Aorta (tissue), 5 donors: ENCODE results near the gene TBC1D22A. TPM values are rescaled to one million over a fixed set of nuclear protein-coding genes. Genes with fewer than 3 reads are reported as not detected.
A peak's percentile ranks its signal among the peaks of the same experiment; 100 is the strongest.

ENCODE experiments used
- ATAC-seq: fragments of 200-7000 bp; cut with Tn5 transposase; one replicate; pipeline ENCODE4 v1.9.1; 2022; ENCODE audit warnings: moderate library complexity; ENCODE audit not compliant: low FRiP score
- DNase-seq, 2 donors: peaks; one replicate each; pipeline ENCODE4 v3.0.0-alpha.2; 2020
- H3K27ac ChIP-seq, 2 donors: one replicate each; pipeline ENCODE4 v1.5.1; 2013; ENCODE audit warnings: low read length in 2 of 2, mild to moderate bottlenecking in 2 of 2, moderate library complexity in 2 of 2, control low read depth in 1 of 2, inconsistent platforms in 1 of 2, low read depth in 1 of 2
- H3K27me3 ChIP-seq, 2 donors: one replicate each; pipeline ENCODE4 v1.6.1; 2013; ENCODE audit warnings: control low read depth in 1 of 2, low read length in 1 of 2, mild to moderate bottlenecking in 1 of 2, moderate library complexity in 1 of 2; ENCODE audit not compliant: insufficient read depth in 2 of 2, control insufficient read depth in 1 of 2
- H3K36me3 ChIP-seq, 2 donors: one replicate each; pipeline ENCODE4 v1.6.1; 2013; ENCODE audit warnings: control low read depth in 1 of 2, low read length in 1 of 2, mild to moderate bottlenecking in 1 of 2; ENCODE audit not compliant: insufficient read depth in 2 of 2, control insufficient read depth in 1 of 2
- H3K4me1 ChIP-seq, 2 donors: one replicate each; pipeline ENCODE4 v1.6.1; 2013; ENCODE audit warnings: low read length in 2 of 2, control low read depth in 1 of 2, mild to moderate bottlenecking in 1 of 2, moderate library complexity in 1 of 2; ENCODE audit not compliant: insufficient read depth in 2 of 2, control insufficient read depth in 1 of 2
- H3K4me3 ChIP-seq, 2 donors: one replicate each; pipeline ENCODE4 v1.5.1; 2013; ENCODE audit warnings: low read length in 2 of 2, control low read depth in 1 of 2, mild to moderate bottlenecking in 1 of 2
- H3K9me3 ChIP-seq: one replicate; pipeline ENCODE4 v1.6.1; 2013; ENCODE audit warnings: mild to moderate bottlenecking, low read length; ENCODE audit not compliant: control insufficient read depth
- WGBS, 2 donors: extraction: QIAGEN DNeasy Blood & Tissue Kit; methylation state at CpG; one replicate each; pipeline ENCODE4 v1.1.7; 2013; 5-methylcytosine and 5-hydroxymethylcytosine counted together
- intact Hi-C, 2 donors: fragments of 100-400 bp; cut with DNase I; formaldehyde crosslinking; loops; one replicate each; pipeline versions ENCODE4 v1.14.2 to v1.15.0; 2022
- polyA plus RNA-seq, 2 donors: library from polyadenylated mRNA; stranded (reverse); fragments of 200-250 nt; gene quantifications; one replicate each; pipeline ENCODE4 v1.2.3, GENCODE V29; 2013
- total RNA-seq, 2 donors: library from RNA; stranded (reverse); fragmentation: NEBNext Ultra II Directional; extraction: Animal tissue kit (Norgen Biotek cat#: 25700); gene quantifications; one replicate each; pipeline ENCODE4 v1.2.1, GENCODE V29; 2021
- donor health status: healthy with polysubstance abuse.
- donor health status: Bipolar disorder and iron deficiency.
- donor health status: DM: no; HTN: no; CAD: no.
- donor health status: DM: no; HTN: no; CAD: no.
- donor health status: DM: yes; HTN: yes; CAD: no.

TBC1D22A gene
- total and polyA plus RNA-seq, 4 donors, result 10.8 to 37.1 (median 17.9) TPM

DNA sequence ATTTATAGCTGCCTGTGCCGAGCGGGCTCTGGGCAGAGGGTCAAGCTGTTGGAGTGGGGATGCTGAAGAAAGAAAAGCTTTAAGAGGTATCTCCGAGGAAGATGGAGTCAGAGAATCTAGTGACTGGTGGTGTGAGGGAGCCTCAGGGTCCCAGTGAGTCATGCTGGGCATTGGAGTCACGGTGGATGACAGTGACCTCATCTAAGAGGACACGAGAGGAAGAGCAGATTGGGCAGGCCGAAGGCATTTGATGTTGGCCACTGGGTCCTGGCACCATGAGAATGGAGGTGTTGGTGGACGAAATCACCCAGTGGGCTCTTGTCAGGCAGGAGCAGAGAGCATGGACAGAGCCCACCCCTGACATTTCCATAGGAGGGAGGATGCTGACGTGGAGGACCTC is 68.4 kb downstream of the TBC1D22A start:
- no peak overlapping the region for H3K27ac ChIP-seq
- no peaks in the 10 kb centered on the region for H3K36me3 ChIP-seq
- H3K4me3 ChIP-seq, result no peak overlapping the region
- ATAC-seq, result peak; percentile 9
- H3K4me1 ChIP-seq, result no peaks in the 10 kb centered on the region
- no peaks in the 10 kb centered on the region for H3K27me3 ChIP-seq
- H3K9me3 ChIP-seq, result no peaks in the 10 kb centered on the region
- intact Hi-C loops, result no loop called here
- WGBS, 2 donors, result 56 to 74% methylated on average over 8 of the region's 8 CpGs
- no peak for DNase-seq

GRCh38 chr22:46833228-46833627 is 70.8 kb downstream of the TBC1D22A start:
- H3K9me3 ChIP-seq, result no peaks in the 10 kb centered on the region
- H3K27ac ChIP-seq, result no peak overlapping the region
- 73 to 75% methylated on average over 6 of the region's 6 CpGs for WGBS, 2 donors

GRCh38 chr22:46834021-46834737 is 71.7 kb downstream of the TBC1D22A start:
- H3K9me3 ChIP-seq, result no peaks in the 10 kb centered on the region
- H3K4me3 ChIP-seq, result no peak overlapping the region
- DNase-seq (no peak), ATAC-seq (no peak)
- H3K4me1 ChIP-seq, result no peaks in the 10 kb centered on the region
- H3K36me3 ChIP-seq, result no peaks in the 10 kb centered on the region
- H3K27ac ChIP-seq, result no peak overlapping the region
- WGBS, 2 donors, result 92 to 98% methylated on average over 1 of the region's 1 CpG
- intact Hi-C loops, result no loop called here
- H3K27me3 ChIP-seq, result no peaks in the 10 kb centered on the region

More at GRCh38 chr22:46833228-46833627, 70.8 kb downstream of the TBC1D22A start:
- Histone ChIP-seq H3K36me3 (no peaks in the 10 kb centered on the region), H3K4me1 (no peaks in the 10 kb centered on the region), H3K27me3 (no peaks in the 10 kb centered on the region), H3K4me3 (no peak overlapping the region)
- intact Hi-C loops, result no loop called here
- ATAC-seq (no peak), DNase-seq (peak in 1 of 2 donors; percentile 67)

- WGBS, 2 donors, result 97 to 98% methylated on average over 2 of the region's 2 CpGs
- no peaks in the 10 kb centered on the region for H3K36me3 ChIP-seq
- no peaks in the 10 kb centered on the region for H3K4me1 ChIP-seq
- DNase-seq, result no peak
- intact Hi-C loops, result no loop called here
- H3K9me3 ChIP-seq, result no peaks in the 10 kb centered on the region
- H3K4me3 ChIP-seq, result no peak overlapping the region
- no peaks in the 10 kb centered on the region for H3K27me3 ChIP-seq
- no peak overlapping the region for H3K27ac ChIP-seq
- no peak for ATAC-seq
Observed at GRCh38 chr22:46835288-46835687, 72.8 kb downstream of the TBC1D22A start.

- ATAC-seq (no peak), DNase-seq (no peak)
- 99% methylated on average over 2 of the region's 2 CpGs for WGBS, 2 donors
- Histone ChIP-seq H3K4me1 (no peaks in the 10 kb centered on the region), H3K9me3 (no peaks in the 10 kb centered on the region), H3K27me3 (no peaks in the 10 kb centered on the region), H3K36me3 (no peaks in the 10 kb centered on the region), H3K27ac (no peak overlapping the region), H3K4me3 (no peak overlapping the region)
- intact Hi-C loops, result no loop called here
Observed at GRCh38 chr22:46835693-46836092, 73.2 kb downstream of the TBC1D22A start.

DNA sequence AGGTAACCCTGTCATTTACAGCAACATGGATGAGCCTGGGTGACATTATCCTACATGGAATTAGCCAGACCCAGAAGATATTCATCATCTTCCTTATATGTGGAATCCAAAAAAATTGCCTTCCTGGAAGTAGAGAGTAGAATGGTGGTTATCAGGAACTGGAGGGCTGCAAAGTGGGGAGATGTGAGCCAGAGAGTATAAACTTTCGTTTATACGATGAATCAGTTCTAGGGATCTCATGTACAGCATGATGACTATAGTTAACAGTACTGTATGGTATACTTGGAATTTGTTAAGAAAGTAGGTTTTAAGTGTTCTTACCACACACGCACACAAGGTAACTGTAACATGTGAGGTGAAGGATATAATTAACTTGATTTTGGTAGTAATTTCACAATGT is 79.1 kb downstream of the TBC1D22A start:
- no peaks in the 10 kb centered on the region for H3K27me3 ChIP-seq
- DNase-seq (no peak), ATAC-seq (no peak)
- no peak overlapping the region for H3K27ac ChIP-seq
- H3K9me3 ChIP-seq, result no peaks in the 10 kb centered on the region
- H3K36me3 ChIP-seq, result no peaks in the 10 kb centered on the region
- H3K4me3 ChIP-seq, result no peak overlapping the region
- intact Hi-C loops, result no loop called here
- 93 to 96% methylated on average over 3 of the region's 3 CpGs for WGBS, 2 donors
- no peaks in the 10 kb centered on the region for H3K4me1 ChIP-seq

GRCh38 chr22:46842606-46843005 is 80.2 kb downstream of the TBC1D22A start:
- Histone ChIP-seq H3K4me3 (no peak overlapping the region), H3K27me3 (no peaks in the 10 kb centered on the region), H3K4me1 (no peaks in the 10 kb centered on the region), H3K27ac (no peak overlapping the region), H3K36me3 (no peaks in the 10 kb centered on the region), H3K9me3 (no peaks in the 10 kb centered on the region)
- ATAC-seq, result no peak
- no peak for DNase-seq
- WGBS, 2 donors, result 89 to 91% methylated on average over 11 of the region's 11 CpGs
- intact Hi-C loops, result no loop called here

- Histone ChIP-seq H3K27me3 (no peaks in the 10 kb centered on the region), H3K27ac (no peak overlapping the region), H3K9me3 (no peaks in the 10 kb centered on the region), H3K4me3 (no peak overlapping the region), H3K4me1 (no peaks in the 10 kb centered on the region), H3K36me3 (no peaks in the 10 kb centered on the region)
- DNase-seq, result no peak
- ATAC-seq, result no peak
- intact Hi-C loops, result no loop called here
- WGBS, 2 donors, result 68 to 79% methylated on average over 10 of the region's 10 CpGs
Observed at GRCh38 chr22:46843821-46844255, 81.4 kb downstream of the TBC1D22A start.

- 84 to 85% methylated on average over 11 of the region's 11 CpGs for WGBS, 2 donors
- H3K36me3 ChIP-seq, result no peaks in the 10 kb centered on the region
- no peaks in the 10 kb centered on the region for H3K4me1 ChIP-seq
- intact Hi-C loops, result no loop called here
- no peaks in the 10 kb centered on the region for H3K27me3 ChIP-seq
- H3K27ac ChIP-seq, result no peak overlapping the region
- no peak for DNase-seq
- H3K9me3 ChIP-seq, result no peaks in the 10 kb centered on the region
- no peak for ATAC-seq
- peak overlapping the region in 1 of 2 donors; percentile 14 for H3K4me3 ChIP-seq
Observed at GRCh38 chr22:46844606-46845210, 82.3 kb downstream of the TBC1D22A start.
